T-helper 2 cell treated with Interferon-gamma antibody and Interleukin-4, amounts not matched to agents 100 ng/mL and 5 ng/mL, for 36 hours (primary cell): ENCODE results near the gene HYI. TPM values are rescaled to one million over a fixed set of nuclear protein-coding genes. Genes with fewer than 3 reads are reported as not detected.

Source experiments
- intact Hi-C: fragments of 100-400 bp; cut with micrococcal nuclease; formaldehyde crosslinking; loops from one replicate; pipeline ENCODE4 v1.15.1; 2023
- total RNA-seq: library from RNA; stranded (reverse); gene quantifications from 2 replicates; pipeline ENCODE4 v1.2.3, GENCODE V29; 2022

Gene HYI
- total RNA-seq, 1 donor from 2014 or later = 35.4 TPM

- intact Hi-C loops = no loop called here
Measured at GRCh38 chr1:43445606-43446387, 7.9 kb downstream of the HYI start.

GRCh38 chr1:43444836-43445235 is 8.9 kb downstream of the HYI start:
- intact Hi-C loops = no loop called here

- intact Hi-C loops = no loop called here
Measured at GRCh38 chr1:43444151-43444828, 9.4 kb downstream of the HYI start.

GRCh38 chr1:43443197-43443946 is 10.4 kb downstream of the HYI start:
- intact Hi-C loops = no loop called here

- intact Hi-C loops = no loop called here
Measured at GRCh38 chr1:43442756-43443155, 11.0 kb downstream of the HYI start.

- intact Hi-C loops = no loop called here
Measured at GRCh38 chr1:43441894-43442637, 11.7 kb downstream of the HYI start.

GRCh38 chr1:43441166-43441893 is 12.4 kb downstream of the HYI start:
- intact Hi-C loops = no loop called here

GRCh38 chr1:43440358-43440757 is 13.4 kb downstream of the HYI start:
- intact Hi-C loops = no loop called here

GRCh38 chr1:43439781-43440180 is 13.9 kb downstream of the HYI start:
- intact Hi-C loops = no loop called here

- intact Hi-C loops = no loop called here
Measured at GRCh38 chr1:43438953-43439581, 14.7 kb downstream of the HYI start.

GRCh38 chr1:43438576-43438952 is 15.2 kb downstream of the HYI start:
- intact Hi-C loops = no loop called here

GRCh38 chr1:43438006-43438405 is 15.7 kb downstream of the HYI start:
- intact Hi-C loops = no loop called here

GRCh38 chr1:43437031-43437973 is 16.4 kb downstream of the HYI start:
- intact Hi-C loops = no loop called here

GRCh38 chr1:43436371-43436770 is 17.4 kb downstream of the HYI start:
- intact Hi-C loops = no loop called here

- intact Hi-C loops = no loop called here
Measured at GRCh38 chr1:43435146-43436145, 18.3 kb downstream of the HYI start.

GRCh38 chr1:43434256-43434655 is 19.5 kb downstream of the HYI start:
- intact Hi-C loops = no loop called here

- intact Hi-C loops = no loop called here
Measured at GRCh38 chr1:43432907-43433306, 20.8 kb downstream of the HYI start.
